K562 (cell line): ENCODE results near the gene ZFPM1. TPM values are rescaled to one million over a fixed set of nuclear protein-coding genes. Genes with fewer than 3 reads are reported as not detected.

Experiments
- ATAC-seq: fragments of 200-7000 bp; cut with Tn5 transposase; 3 replicates; pipeline ENCODE4 v1.9.1; 2020; ENCODE audit warnings: moderate library complexity
- BruUV-seq: library from RNA; stranded (reverse); fragments of 400-500 nt; replicated peaks from 2 replicates; lab custom pipeline; 2021; lab: Mats Ljungman, UMichigan
- CTCF ChIA-PET: fragments of 300-600 bp; formaldehyde crosslinking; extraction: SDS; loops from one replicate; lab custom pipeline; 2021; ENCODE audit warnings: low intra/inter-chr PET ratio; lab: Yijun Ruan, JAX
- POLR2A ChIA-PET: fragments of 300-600, 350-650 bp; sonication (Branson Sonifier 250); formaldehyde crosslinking; extraction: SDS; loops from one replicate; lab custom pipeline; 2021; ENCODE audit warnings: antibody characterized with exemption, inconsistent platforms; lab: Yijun Ruan, JAX
- DNase-seq, 4 experiments: peaks; one replicate each; pipeline versions ENCODE4 v3.0.0 to v3.0.0-alpha.2; 2011 to 2018; ENCODE audit warnings: low spot score in 3 of 4, mixed read lengths in 3 of 4; ENCODE audit errors: extremely low read depth in 1 of 4
- FAIRE-seq: peaks from 2 replicates; lab custom pipeline; 2011; peaks lifted over from hg19 to GRCh38; lab: Jason Lieb, UNC
- H2AFZ ChIP-seq: 2 replicates; pipeline ENCODE4 v1.6.0; 2011; ENCODE audit warnings: low read depth, low read length, control low read depth, inconsistent platforms
- H3K27ac ChIP-seq: fragments of 200-600 bp; 3 replicates; pipeline ENCODE4 v1.8.0; 2011; ENCODE audit warnings: low read depth, mild to moderate bottlenecking, control low read depth, inconsistent platforms, low read length, moderate library complexity, mixed read lengths; ENCODE audit errors: extremely low read depth
- H3K27me3 ChIP-seq, 2 experiments: fragments of 300-600 bp in 1 of 2; 2 replicates in 1 of 2; 3 replicates in 1 of 2; pipeline versions ENCODE4 v1.6.0 to v1.8.0; 2011; ENCODE audit warnings: inconsistent platforms in 2 of 2, low read length in 2 of 2, mild to moderate bottlenecking in 1 of 2, mixed read lengths in 1 of 2, moderate library complexity in 1 of 2; ENCODE audit not compliant: control insufficient read depth in 2 of 2, insufficient read depth in 2 of 2
- H3K36me3 ChIP-seq: fragments of 300-600 bp; 3 replicates; pipeline ENCODE4 v1.8.0; 2011; ENCODE audit warnings: mild to moderate bottlenecking, low read length, inconsistent platforms; ENCODE audit not compliant: control insufficient read depth, insufficient read depth
- H3K4me1 ChIP-seq, 2 experiments: fragments of 200-600 bp in 1 of 2; replicated peaks in 1 of 2; 2 replicates in 1 of 2; 3 replicates in 1 of 2; pipeline versions ENCODE4 v1.5.1 to v1.8.0; 2011; ENCODE audit warnings: inconsistent platforms in 2 of 2, low read length in 2 of 2, mild to moderate bottlenecking in 1 of 2, mixed read lengths in 1 of 2, moderate library complexity in 1 of 2; ENCODE audit not compliant: control insufficient read depth in 2 of 2, insufficient read depth in 2 of 2
- H3K4me2 ChIP-seq: 2 replicates; pipeline ENCODE4 v1.6.1; 2011; ENCODE audit warnings: low read length, control low read depth, inconsistent platforms, mixed read lengths; ENCODE audit not compliant: insufficient read depth
- H3K4me3 ChIP-seq: fragments of 200-600 bp; sonication (generic), shearing (Covaris generic); 2 replicates; pipeline ENCODE4 v1.5.1; 2016; ENCODE audit warnings: control low read depth, inconsistent platforms
- H3K79me2 ChIP-seq: fragments of 200-600 bp; 3 replicates; pipeline ENCODE4 v1.8.0; 2011; ENCODE audit warnings: low read length, inconsistent platforms; ENCODE audit not compliant: control insufficient read depth, insufficient read depth
- H3K9ac ChIP-seq, 2 experiments: 2 replicates each; pipeline versions ENCODE4 v1.6.0 to v1.6.1; 2011; ENCODE audit warnings: low read depth in 2 of 2, low read length in 2 of 2, control low read depth in 1 of 2, inconsistent platforms in 1 of 2, mild to moderate bottlenecking in 1 of 2, mixed read lengths in 1 of 2; ENCODE audit not compliant: insufficient read depth in 1 of 2
- H3K9me1 ChIP-seq: one replicate; pipeline ENCODE4 v1.6.0; 2011; ENCODE audit warnings: inconsistent platforms, mild to moderate bottlenecking, low read length, moderate library complexity; ENCODE audit not compliant: control insufficient read depth, insufficient read depth
- H3K9me3 ChIP-seq: replicated peaks from 2 replicates; pipeline ENCODE4 v1.5.1; 2011; ENCODE audit warnings: low read depth, low read length, inconsistent platforms; ENCODE audit not compliant: control insufficient read depth, insufficient read depth
- H4K20me1 ChIP-seq: replicated peaks from 2 replicates; pipeline ENCODE4 v1.6.1; 2011; ENCODE audit warnings: low read length, inconsistent platforms, mixed read lengths; ENCODE audit not compliant: control insufficient read depth, insufficient read depth
- DDX20 ChIP-seq: fragments of 450-650 bp; IDR thresholded peaks from 2 replicates; pipeline ENCODE4 v1.6.1; 2016; ENCODE audit warnings: missing genetic modification characterization, low read depth, mild to moderate bottlenecking, missing compliant biosample characterization, moderate library complexity
- FOXA1 ChIP-seq: fragments of 450-650 bp; IDR thresholded peaks from 2 replicates; pipeline ENCODE4 v1.6.1; 2016; ENCODE audit warnings: mild to moderate bottlenecking, borderline replicate concordance
- FOXP1 ChIP-seq: sonication (generic); formaldehyde crosslinking; IDR thresholded peaks from 2 replicates; pipeline ENCODE4 v1.8.0; 2022; ENCODE audit warnings: mild to moderate bottlenecking, missing genetic modification reagents
- MTF1 ChIP-seq: fragments of 250-450 bp; sonication (Bioruptor Pico); IDR thresholded peaks from 2 replicates; pipeline ENCODE4 v1.9.0; 2021; ENCODE audit warnings: moderate library complexity, mild to moderate bottlenecking, inconsistent platforms, borderline replicate concordance
- SMAD1 ChIP-seq: fragments of 150-350 bp; IDR thresholded peaks from 2 replicates; pipeline ENCODE4 v1.6.1; 2014; ENCODE audit warnings: low read length, low read depth; ENCODE audit not compliant: partially characterized antibody
- ZBTB9 ChIP-seq: fragments of 450-650 bp; formaldehyde crosslinking; IDR thresholded peaks from 2 replicates; pipeline ENCODE4 v1.4.0; 2020; ENCODE audit warnings: mild to moderate bottlenecking, moderate library complexity
- ZNF655 ChIP-seq: fragments of 250-450 bp; sonication (Bioruptor Pico); IDR thresholded peaks from 2 replicates; pipeline ENCODE4 v1.5.0; 2021
- ZSCAN32 ChIP-seq: fragments of 450-650 bp; formaldehyde crosslinking; IDR thresholded peaks from 2 replicates; pipeline ENCODE4 v1.4.0; 2020; ENCODE audit warnings: mild to moderate bottlenecking, moderate library complexity
- WGBS: fragments of 100-300 bp; shearing (Covaris generic); methylation state at CpG from one replicate; pipeline ENCODE4 v1.1.6; 2016; ENCODE audit warnings: low coverage, mixed read lengths; ENCODE audit not compliant: insufficient coverage; ENCODE audit errors: missing lambda C conversion rate; 5-methylcytosine and 5-hydroxymethylcytosine counted together
- in situ Hi-C: fragments of 300-500 bp; cut with MboI; formaldehyde crosslinking; loops from 4 replicates; pipeline ENCODE4 v1.15.0; 2018; ENCODE audit warnings: inconsistent platforms, mixed read lengths
- intact Hi-C: fragments of 100-400 bp; cut with micrococcal nuclease; formaldehyde crosslinking; loops from 2 replicates; pipeline ENCODE4 v1.14.2; 2022
- polyA plus RNA-seq, 8 experiments: library from polyadenylated mRNA; depleted of rRNA in 4 of 8; stranded (reverse) in 5 of 8; unstranded in 3 of 8; fragments of >200 nt; fragmentation: Nextera tagmentation in 2 of 8; fragmentation: Illumina TruSeq in 1 of 8; extraction: Ambion mirVana in 2 of 8; extraction: Trizol in 1 of 8; gene quantifications; 2 replicates each; pipeline versions ENCODE4 v1.2.1 to v1.2.3, GENCODE V29; 2011 to 2014; ENCODE audit warnings: inconsistent platforms in 1 of 8, missing spikeins in 1 of 8
- total RNA-seq, 7 experiments: library from RNA; depleted of rRNA in 6 of 7; stranded (reverse); fragments of >200 nt in 6 of 7; fragmentation: Illumina TruSeq in 2 of 7; extraction: Trizol in 2 of 7; gene quantifications; 2 replicates each; pipeline versions ENCODE4 v1.2.1 to v1.2.3, GENCODE V29; 2011 to 2021; ENCODE audit warnings: low replicate concordance in 1 of 7

The ZFPM1 gene
- total and polyA plus RNA-seq, 9 of the 15 experiments (the other 6 are each of a cell fraction or from before 2014, with no cell fraction given), result 0.03 to 35.9 (median 1.4) TPM

- H3K4me2 ChIP-seq, result no peak overlapping the region
- 34% methylated on average over 16 of the region's 19 CpGs for WGBS
- H3K79me2 ChIP-seq, result no peaks in the 10 kb centered on the region
- no peak for FAIRE-seq
- H2AFZ ChIP-seq, result no peak overlapping the region
- H3K27me3 ChIP-seq, result peaks cover 28 to 64% of the 10 kb centered on the region in 2 experiments
- in situ Hi-C loops, result no loop called here
- ATAC-seq, result no peak
- BruUV-seq, result no TSS peak
- H3K36me3 ChIP-seq, result no peaks in the 10 kb centered on the region
- no peak overlapping the region for H3K9ac ChIP-seq
- POLR2A ChIA-PET, result no interaction called here
- intact Hi-C loops, result no loop called here
- H3K27ac ChIP-seq, result no peak overlapping the region
- TF ChIP-seq ZNF655 (CRISPR knock-in tag) (no peak), FOXP1 (CRISPR knock-in tag) (no peak), DDX20 (no peak), FOXA1 (no peak), MTF1 (no peak), ZSCAN32 (CRISPR knock-in tag) (no peak), ZBTB9 (no peak), SMAD1 (no peak)
- TF ChIP-seq, all 486 proteins: peak for 0
- Histone ChIP-seq H3K9me3 (no peaks in the 10 kb centered on the region), H3K4me3 (no peak overlapping the region), H3K9me1 (no peaks in the 10 kb centered on the region), H4K20me1 (no peaks in the 10 kb centered on the region), H3K4me1 (peaks cover 0 to 49% of the 10 kb centered on the region in 2 experiments; a peak in 3 of 5 replicates)
- no peak for DNase-seq
- CTCF ChIA-PET, result no interaction called here
Observed at GRCh38 chr16:88427376-88427775, 25.7 kb upstream of the ZFPM1 start.
